DMS79 (cell line): Measurements from ENCODE around the gene NRP1.

Experiments
- DNase-seq: peaks from one replicate; lab custom pipeline; 2025; lab: John Stamatoyannopoulos, UW

NRP1 gene

DNA sequence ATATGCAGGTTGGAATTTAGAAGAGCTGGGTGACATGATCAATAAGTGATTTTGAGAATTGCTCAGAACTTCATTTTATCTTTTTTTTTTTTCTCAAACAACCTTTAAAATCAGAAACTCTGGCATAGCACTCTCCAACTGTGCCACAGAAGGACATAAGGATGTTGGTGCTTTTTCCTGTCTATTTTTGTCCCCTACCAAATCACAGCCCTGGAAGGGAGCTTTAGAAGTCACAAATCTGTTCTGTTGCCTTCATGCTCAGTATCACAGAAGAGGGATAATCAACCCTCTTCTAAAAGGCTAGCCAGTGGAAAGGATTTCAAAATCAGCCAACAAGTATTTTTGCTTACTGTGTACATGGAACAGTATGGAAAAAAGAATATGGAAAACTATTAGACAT lies 14.8 kb upstream of the NRP1 start:
- DNase-seq = no peak

DNA sequence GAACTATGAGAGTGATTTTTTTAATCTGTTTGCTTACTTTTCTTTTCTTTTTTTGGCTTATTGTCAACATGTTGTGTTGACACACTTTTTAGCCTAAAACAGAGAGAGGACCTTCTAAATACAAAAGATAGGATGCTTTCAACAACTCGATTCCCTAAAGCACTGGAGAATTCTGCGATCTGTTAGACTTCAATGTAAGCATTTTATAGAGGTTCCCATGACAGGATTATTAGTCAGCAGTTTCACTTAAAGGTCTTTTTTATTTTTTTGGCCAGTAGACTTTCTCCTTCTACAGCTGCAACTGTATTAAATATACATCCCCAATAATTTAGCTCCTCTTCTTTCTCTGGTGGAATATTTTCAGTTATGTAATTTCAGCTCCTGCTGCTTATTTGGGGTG lies 12.7 kb upstream of the NRP1 start:
- no peak for DNase-seq

DNA sequence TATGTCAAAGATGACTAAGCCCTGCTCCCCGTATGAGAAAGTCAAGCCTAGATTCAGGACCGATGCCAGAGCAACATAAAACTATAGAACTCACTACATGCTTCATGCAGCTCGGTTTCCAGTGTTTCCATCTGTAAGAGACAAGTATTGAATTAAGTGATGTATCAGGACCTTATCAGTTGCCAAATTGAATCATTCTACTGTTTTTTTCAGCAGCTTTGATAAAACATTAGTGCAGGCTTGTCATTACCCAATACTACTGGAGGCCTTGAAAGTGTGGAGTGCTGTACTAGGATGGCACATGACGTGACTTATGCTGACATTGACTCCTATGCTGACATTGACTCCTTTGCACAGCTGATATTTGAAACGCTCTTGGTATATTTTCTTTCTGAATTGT lies 10.8 kb upstream of the NRP1 start:
- no peak for DNase-seq

DNA sequence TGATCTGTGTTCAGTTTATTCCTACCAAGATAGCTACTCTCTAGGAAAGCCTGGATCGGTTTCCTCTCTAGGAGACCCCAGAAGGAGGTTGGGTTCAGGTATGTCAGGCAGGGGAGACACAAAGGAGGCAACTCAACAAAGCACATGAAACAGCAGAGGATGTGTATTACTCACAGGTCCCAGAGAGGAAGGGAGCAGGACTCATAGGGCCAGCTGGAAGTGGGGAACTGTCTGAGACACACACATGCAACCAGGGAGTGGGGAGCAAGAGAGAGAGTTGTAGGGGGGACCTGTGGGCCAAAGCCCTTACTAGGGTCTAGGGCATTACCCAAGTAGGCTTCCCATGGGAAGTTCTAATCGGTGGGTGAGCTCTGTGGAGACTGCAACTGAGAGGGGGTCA lies 10.2 kb upstream of the NRP1 start:
- DNase-seq = no peak

DNA sequence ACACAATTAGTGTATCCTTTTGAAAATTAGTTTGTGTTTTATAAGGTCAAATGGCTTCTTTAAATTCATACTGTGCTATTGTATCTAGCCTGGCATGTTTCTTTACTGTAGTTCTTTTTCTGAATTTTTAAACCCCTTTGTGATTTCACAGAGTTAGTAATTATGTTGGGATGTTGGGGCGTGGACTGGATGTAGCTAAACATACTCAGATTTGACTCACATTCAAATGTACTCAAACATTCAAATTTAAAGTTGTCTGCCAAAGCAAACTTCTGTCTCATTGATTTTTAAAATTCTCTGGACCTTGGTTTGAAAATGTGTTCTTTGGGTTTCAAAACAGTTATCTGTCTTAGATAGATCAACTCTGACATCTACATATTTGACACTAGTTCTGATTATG lies 7.2 kb upstream of the NRP1 start:
- no peak for DNase-seq

DNA sequence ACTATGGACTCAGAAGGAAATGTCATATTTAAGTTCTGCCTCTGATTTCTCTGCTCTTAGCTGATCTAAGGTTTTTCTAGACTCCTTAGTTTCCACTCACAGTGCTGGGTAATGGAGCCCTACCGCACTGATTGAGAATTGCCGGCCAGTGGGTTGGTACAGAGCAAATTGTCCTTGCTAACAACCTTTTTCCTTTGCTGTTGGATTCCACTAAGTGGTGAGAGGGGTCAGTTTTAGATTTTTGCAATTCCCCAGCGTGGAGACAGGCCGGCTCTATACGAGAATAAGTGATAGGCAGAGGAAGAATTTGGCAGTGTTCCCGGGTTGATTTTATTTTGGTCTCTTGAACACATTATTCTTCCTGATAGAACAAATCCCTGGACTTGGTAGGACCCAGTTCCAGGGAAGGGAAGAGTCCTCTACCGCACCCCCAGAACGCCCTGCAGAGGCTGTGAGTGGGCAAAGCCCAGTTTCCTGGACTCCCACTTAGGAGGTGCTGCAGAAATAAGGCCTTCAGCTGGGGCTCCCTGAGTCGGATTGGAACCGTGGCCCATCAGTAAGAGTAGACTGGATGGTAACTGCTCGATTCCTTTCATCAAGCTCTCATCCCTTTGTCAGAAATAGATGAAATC lies 3.0 kb upstream of the NRP1 start:
- no peak for DNase-seq

DNA sequence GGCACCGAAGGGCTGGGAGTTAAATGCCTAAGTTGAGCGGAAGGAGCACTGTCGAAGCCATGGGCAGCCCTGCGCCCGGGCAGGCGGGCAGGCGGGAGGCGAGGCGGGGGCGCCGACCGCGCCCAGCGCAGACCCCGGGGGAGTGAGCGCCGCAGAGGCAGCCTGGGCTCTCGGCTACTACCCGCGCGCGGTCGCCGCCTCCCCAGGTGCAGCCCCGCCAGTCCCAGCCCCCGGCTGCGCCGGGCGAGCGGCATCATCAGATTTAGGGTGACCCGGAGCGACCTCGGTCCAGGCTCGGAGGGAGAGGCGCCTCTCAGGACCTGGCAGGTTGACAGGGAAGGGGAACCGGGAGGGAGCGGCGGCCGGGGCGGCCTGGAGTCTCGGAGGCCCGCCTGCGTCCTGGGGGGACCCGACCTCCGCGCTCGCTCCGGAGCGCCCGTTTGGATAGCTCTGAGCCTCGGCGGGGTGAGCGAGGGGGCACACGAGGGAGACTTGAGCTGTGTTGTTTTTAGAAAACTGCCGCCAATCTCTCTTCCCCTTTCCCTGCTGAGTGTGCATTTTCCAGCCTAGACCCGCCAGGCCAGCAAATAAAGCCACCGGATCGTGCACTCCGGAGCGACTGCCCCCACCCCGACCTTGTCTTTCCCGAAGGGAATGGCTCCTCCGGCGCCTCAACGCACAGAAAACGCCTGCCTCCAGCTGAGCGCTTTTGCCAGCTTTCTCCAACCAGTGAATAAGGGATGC lies 2.3 kb upstream of the NRP1 start:
- DNase-seq = no peak

DNA sequence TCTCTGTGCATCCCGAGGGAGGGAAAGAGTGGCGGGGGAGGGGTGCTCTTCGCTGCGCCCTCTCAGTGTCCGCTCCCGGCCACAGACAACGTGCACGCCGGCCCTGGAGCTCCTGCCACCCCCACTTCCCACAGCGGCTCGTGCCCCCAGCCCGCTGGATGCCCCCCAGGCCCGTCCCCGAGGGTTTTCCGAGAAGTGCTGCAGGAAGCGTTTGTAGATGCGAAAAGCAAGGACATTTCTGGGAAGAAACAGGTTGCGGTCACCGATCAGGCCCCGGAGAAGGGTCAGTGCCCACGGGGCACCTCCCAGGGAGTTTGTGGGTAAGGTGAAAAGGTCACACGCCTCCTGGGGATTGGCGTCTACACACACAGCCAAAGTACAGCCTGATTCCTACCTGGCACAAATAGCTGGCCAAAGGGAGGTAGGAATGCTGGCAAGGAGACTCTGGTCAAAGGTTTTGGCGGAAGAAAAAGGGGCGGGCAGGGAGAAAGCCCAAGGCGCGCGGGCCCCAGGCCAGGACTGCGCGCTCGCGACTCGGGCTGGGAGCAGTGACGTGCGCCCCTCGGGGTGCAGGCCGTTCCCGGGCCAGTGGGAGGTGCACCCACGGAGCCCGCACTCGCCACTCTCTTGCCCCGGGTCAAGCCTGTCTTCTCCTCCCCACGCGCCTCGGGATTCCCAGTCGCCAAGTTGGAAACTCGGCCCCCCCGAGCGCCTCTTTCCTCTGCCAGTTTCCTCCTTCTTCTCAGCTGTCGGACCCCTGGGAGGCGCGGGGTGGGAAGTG lies 1.5 kb upstream of the NRP1 start:
- no peak for DNase-seq

DNA sequence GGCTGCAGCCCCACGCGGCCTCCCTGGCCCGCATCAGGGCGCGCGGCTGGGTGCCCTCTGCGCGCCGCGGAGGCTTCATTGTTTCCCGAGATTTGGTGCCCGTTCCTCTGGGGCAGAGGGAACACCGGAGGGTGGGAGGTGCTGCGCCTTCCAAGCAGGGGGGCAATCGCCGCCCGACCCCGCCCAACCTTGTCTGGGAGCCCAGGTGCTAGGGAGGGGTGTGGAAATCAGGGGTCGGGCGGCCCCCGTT lies 1.0 kb upstream of the NRP1 start:
- DNase-seq = no peak

DNA sequence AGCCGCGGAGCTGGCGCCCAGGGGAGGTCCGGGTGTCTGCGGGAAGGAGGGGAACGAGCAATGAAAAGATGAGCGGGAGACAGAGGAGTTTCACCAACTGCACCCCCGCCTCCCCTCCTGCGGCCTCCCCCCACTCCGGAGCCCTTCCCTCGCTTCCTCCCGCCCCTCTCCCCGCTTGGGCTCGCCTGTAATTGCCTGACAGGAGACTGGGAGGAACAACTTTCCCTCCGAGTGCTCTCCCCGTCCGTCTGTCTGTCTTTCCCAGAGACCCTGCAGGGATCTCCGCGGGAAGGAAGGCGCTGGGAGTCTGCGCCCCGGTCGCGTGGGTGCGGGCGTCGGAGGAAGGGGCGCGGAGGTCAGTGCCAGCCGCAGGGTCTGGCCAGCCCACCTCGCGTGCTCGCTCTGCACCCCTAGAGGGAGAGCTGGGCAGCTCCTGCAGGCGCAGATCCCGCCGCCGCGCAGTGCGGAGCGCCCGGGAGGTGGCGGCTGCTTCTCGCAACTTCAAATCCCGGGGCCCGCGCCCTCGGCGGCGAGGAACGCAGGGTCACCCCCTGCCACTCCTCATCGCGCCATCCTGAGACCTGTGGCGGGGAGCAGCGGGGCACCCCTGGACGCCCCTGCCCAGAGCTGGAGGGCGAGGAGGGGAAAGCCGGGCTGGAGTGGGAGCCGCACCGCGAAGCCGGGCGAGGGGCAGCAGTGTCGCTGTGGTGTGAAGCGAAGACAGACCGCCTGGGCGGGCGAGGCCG lies 511 bp upstream of the NRP1 start:
- no peak for DNase-seq

DNA sequence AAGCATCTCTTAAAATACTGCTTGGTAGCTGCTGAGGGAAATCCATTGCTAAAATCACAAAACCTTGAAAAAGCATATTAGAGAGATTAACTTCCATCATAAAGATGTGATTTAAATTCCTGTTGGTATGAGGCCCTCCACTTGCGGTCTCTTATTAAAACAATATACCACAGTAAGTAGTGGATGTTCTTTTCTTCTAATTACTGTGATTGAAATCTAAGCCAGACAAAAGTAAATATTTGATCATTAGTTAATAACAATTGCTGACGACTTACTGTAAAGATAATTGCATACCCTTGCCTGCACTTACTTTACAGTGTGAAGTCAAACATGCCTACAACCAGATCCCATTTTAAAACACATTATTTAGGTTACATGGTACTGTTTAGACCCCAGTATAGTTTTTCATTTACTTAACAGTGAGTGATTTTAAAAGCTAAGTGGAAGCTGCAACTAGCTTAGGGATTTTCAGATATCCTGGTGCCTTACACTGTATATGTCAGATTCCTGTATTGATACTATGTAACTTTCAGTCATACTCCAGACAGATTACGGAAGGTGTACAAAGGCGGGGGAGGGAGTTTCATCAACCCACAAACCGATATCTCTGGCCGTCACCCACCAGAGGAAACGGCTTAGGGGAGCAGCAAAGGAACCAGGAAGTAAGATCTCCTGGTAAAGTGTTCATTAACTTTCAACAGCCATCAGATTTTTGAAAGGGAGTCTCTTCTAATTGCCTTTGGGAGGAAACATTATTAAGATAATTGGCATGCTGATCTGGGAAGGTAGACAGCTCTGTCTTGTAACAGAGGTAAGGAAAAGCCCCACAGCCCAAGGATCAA lies 986 bp downstream of the NRP1 start:
- no peak for DNase-seq

DNA sequence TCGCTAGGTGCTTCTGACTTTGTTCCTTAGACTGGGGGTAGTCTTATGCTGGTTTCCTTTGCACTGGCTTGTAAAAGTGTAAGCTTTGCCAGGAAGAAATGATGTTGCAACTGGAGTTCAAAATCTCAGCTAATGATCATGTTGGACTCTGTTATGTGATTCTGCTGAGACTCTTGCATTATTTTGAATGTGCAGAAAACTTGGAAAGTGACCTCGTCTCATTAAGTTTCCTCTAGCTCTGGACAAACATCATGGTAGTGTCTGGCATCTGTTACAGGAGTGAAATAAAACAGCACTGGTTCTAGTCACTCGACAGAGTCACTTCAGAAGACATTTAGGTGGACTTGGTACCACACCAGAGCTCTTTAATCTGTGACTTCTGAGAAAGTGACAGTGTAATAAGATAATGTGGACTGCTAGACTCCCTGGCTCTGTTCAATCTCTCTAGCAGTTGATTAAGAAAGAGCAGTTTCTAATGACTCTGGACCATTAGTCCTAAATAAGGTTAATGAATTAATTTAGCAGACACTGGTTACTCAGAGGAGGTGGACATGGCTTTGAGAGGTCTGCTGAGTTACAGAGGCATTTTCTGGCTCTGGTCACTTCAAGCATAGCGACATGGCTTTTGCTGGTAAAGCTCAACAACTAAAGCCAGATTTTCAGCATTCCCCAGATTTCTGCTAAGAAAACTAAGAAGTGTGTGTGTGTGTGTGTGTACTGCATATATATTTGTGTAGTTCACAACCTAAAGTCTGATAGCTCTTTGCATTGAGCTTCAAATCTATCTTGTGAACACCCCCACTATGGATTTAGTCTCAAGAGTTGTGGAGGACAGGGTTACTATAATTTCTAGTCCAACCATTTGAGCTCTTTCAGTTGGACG lies 2.0 kb downstream of the NRP1 start:
- DNase-seq = no peak

DNA sequence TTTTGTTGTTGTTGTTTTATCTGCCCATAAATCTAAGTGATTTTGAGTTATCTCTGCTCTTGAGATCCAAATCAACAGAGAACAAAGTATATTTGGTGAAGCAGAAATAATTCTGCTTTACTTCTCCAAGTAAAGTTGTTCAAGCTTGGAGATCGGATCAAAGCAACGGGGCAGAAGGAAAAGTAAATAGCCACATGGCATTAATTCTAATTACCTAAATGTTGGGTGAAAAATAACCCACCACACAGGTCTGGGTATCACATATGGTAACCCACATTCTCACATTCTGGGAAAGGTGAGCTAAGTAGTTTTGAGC lies 3.1 kb downstream of the NRP1 start:
- DNase-seq = no peak

DNA sequence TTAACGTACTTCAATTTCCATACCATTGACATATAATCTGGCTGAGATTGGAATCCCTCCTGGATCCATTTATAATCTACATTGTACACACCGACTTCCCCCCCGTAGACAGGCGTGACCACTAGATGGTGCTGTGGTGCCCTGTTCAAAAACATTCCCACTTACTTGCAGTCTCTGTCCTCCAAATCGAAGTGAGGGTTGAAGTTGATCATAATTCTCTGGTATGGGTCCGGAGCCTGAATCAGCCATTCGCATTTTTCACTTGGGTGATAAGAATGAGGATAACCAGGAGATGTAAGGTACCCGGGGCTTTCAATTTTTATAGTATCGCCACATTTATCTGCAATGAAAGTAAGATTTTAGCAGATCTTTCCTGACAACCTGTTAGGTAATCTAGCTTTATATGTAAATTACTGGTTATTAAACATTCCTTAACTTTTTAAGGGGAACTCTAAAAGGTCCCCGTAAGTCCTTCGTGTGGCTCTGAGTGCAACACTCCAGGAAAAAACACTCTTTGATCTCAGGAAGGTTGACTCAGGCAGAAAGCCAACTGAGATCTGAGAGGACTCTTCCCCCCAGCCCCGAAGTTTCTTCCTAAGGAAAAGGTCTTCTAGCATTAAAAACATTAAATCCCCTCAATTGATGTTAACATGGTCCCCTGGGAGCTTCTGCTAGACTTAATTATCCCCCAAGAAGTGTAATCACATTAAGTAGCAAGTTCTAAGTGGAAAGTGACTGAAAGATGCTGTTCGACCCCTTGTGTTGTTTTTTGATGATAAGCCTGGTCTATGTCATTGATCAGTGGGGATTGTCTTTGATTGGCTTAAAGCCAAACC lies 3.7 kb downstream of the NRP1 start:
- peak; percentile 51 for DNase-seq

DNA sequence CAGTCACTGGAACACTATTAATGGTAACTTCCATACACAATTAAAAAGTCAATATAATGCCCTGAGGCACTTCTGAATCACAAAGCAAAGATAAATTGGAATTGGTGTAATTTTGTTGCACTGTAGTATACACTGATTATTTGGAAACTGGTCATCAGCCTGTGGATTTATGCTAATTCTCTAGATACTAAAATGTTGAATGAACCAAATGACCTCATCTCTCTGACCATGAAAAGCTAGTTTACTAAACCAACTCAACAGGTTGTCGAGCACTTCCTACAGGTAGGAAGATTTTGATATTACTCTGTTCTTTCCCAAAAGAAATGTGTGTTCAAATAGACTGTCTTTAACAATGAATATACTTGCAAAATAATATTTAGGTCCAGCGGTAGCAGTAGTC lies 5.3 kb downstream of the NRP1 start:
- DNase-seq = no peak

DNA sequence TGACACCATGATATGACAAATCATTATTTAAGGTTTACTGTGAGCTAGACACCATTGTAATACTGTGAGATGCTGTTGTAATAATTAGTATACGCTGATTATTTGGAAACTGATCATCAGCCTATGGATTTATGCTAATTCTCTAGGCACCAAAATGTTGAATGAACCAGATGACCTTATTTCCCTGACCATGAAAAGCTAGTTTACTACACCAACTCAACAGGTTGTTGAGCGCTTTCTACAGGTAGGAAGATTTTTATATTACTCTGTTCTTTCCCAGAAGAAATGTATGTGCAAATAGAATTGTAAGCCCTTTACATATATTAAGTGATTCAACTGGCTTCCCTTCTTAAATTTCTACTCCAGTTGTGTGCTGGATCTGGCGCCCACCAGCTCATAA lies 6.2 kb downstream of the NRP1 start:
- no peak for DNase-seq

DNA sequence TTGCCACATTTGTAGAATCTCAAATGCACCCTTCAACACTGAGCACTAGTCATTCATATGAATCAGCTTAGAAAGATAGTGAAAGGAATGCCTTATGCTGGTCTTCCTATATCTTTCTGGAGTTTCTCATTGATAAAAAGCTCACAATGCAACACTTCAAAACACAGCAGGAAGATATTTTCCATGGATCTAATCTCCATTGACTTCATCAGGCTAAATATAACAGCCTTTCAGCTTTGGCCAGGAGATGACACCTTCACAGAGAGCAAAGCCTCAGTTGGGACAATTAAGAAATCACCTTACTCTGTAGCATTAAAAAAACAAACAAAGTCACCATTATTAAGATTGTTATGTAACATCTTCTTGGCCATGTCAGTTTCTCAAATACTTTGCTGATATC lies 6.7 kb downstream of the NRP1 start:
- DNase-seq = no peak

DNA sequence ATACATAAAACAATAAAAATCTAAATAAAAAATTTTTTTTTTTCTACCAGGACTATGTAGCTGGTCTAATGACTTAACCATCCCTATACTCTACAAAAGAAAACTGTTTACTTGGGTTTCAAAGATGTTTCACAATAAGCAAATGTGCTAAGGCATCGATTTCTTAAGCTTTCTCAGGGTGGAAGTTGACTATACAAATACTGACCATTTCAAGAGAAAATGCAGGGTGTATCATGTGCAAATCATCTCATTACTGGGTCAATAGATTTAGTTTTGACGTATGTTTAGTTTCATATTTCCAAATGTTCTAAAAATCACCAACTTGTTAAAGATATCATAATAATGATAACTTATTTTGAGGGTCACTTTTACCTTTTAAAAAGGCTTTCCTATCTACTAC lies 7.5 kb downstream of the NRP1 start:
- DNase-seq = no peak

DNA sequence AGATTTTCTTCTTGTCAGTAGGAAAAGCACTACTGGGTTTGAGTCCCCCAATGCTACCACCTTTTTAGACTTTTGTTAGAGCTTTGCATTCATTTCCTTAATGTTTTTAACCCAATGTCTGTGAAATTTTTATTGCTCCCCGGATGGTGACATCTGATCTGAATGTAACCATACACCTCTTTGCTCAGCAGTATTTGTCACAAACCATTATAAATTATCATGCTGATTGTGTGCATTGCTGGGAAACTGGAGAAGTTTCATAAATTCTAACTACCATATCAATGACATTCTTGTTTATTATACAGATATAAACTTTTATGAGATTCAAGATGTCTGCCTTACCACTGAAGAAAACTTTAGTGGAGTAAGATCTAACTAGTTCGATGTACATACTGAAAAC lies 8.5 kb downstream of the NRP1 start:
- DNase-seq = no peak

DNA sequence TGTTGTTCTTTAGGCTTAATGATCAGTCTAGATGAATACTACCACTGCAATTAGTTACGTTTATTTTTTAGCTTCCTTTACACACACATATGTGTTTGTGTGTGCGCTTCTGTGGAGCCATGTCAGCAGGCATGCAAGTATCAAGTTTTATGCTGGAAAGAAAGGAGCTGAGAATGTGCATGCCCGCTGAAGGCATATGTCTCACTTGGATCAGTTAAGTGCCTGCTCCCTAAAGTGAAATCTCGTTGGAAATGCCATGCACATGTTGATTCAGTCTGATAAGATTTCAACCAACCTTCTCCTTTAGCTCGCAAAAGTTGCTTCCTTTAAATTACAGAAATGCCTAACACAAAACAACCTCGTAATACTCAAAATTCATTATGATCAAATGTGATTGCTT lies 10.7 kb downstream of the NRP1 start:
- DNase-seq = no peak
